Measurements from ENCODE around the gene KLF7. TPM values are rescaled to one million over a fixed set of nuclear protein-coding genes. Genes with fewer than 3 reads are reported as not detected.
"Not testable (repeated sequence)": the region's sequence is repeated elsewhere in the genome, so short reads cannot be mapped to it uniquely, and the experiment has no call there.

Gene KLF7
- total RNA-seq, 1 experiment from 2014 or later, result 32.2 TPM

DNA sequence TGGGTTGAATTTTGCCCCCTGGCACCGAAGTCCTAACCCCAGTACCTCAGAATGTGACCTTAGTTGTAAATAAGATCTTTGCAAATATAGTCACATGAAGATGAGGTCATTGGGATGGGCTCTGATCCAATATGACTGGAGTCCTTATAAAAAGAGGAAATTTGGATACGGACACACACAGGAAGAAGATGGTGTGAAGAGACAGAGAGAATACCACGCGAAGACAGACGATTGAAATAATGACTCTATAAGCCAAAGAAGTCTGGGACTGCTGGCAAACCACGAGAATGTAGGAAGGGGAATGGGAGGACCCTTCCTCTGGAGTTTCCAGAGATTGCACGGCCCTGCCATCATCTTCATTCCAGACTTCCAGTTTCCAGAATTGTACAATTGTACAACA, 127.9 kb downstream of the KLF7 start:
- H3K9me3 Mint-ChIP-seq, result peaks cover 9 to 11% of the 10 kb centered on the region in 2 experiments
- no peak overlapping the region for H3K27ac ChIP-seq (ENCODE audit: insufficient read length, low read depth, low read length)
- H3K36me3 Mint-ChIP-seq (ENCODE audit: insufficient read depth in 1 of 3, low read depth in 3 of 3), result peaks cover 6 to 17% (median 8%) of the 10 kb centered on the region in 3 experiments; a peak in 6 of 7 replicates
- no peak overlapping the region for H2BK20ac ChIP-seq (ENCODE audit: low read depth, low read length, poor library complexity, severe bottlenecking)
- H3K27me3 Mint-ChIP-seq (ENCODE audit: low read depth), result no peaks in the 10 kb centered on the region
- no peak overlapping the region for H3K9ac ChIP-seq (ENCODE audit: extremely low read depth, insufficient read length, low read length)
- peak overlapping the region in 2 of 3 experiments; percentile 89 to 97; a peak in 4 of 7 replicates for H3K27ac Mint-ChIP-seq
- WGBS (ENCODE audit: extremely low coverage, insufficient read length, low lambda C conversion rate), result no CpG with 5 or more reads among the region's 7 CpGs
- TF ChIP-seq, protein P1, sequence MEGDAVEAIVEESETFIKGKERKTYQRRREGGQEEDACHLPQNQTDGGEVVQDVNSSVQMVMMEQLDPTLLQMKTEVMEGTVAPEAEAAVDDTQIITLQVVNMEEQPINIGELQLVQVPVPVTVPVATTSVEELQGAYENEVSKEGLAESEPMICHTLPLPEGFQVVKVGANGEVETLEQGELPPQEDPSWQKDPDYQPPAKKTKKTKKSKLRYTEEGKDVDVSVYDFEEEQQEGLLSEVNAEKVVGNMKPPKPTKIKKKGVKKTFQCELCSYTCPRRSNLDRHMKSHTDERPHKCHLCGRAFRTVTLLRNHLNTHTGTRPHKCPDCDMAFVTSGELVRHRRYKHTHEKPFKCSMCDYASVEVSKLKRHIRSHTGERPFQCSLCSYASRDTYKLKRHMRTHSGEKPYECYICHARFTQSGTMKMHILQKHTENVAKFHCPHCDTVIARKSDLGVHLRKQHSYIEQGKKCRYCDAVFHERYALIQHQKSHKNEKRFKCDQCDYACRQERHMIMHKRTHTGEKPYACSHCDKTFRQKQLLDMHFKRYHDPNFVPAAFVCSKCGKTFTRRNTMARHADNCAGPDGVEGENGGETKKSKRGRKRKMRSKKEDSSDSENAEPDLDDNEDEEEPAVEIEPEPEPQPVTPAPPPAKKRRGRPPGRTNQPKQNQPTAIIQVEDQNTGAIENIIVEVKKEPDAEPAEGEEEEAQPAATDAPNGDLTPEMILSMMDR (conservative IDR thresholded peaks at IDR 0.05), result no peak
- no peaks in the 10 kb centered on the region for H3K23me2 ChIP-seq (ENCODE audit: insufficient read length, low read depth, low read length, poor library complexity, severe bottlenecking)
- no peak overlapping the region for H4K5ac ChIP-seq (ENCODE audit: insufficient read length, low read depth, low read length)
- H3K4me2 ChIP-seq (ENCODE audit: insufficient read depth, insufficient read length, low read length), result no peak overlapping the region
- H2BK15ac ChIP-seq (ENCODE audit: low read depth, low read length), result no peak overlapping the region
- peak overlapping the region; percentile 45 for H2BK12ac ChIP-seq (ENCODE audit: insufficient read length, low read depth, low read length)
- no peak overlapping the region for H2AFZ ChIP-seq (ENCODE audit: low read length)
- DNase-seq, result no peak
- no peaks in the 10 kb centered on the region for H3K79me2 ChIP-seq (ENCODE audit: insufficient read depth, low read length)
- no peak overlapping the region for H2BK5ac ChIP-seq (ENCODE audit: insufficient read length, low read length)
- peaks cover 54 to 60% of the 10 kb centered on the region in 2 experiments for H3K4me1 Mint-ChIP-seq
- peak overlapping the region; percentile 62 for H2BK120ac ChIP-seq (ENCODE audit: low read depth, low read length, poor library complexity, severe bottlenecking)
- no peak overlapping the region for H4K91ac ChIP-seq (ENCODE audit: insufficient read length, low read depth, low read length)
- no peak overlapping the region for H3K14ac ChIP-seq (ENCODE audit: insufficient read depth, low read length)
- H2AK5ac ChIP-seq (ENCODE audit: insufficient read length, low read length), result no peak overlapping the region
- no peak overlapping the region for H3K56ac ChIP-seq (ENCODE audit: insufficient read length, low read depth, low read length)
- H3K9me3 ChIP-seq (ENCODE audit: control insufficient read depth, low read depth, low read length), result no peaks in the 10 kb centered on the region
- no peak overlapping the region for H3K23ac ChIP-seq (ENCODE audit: insufficient read length, low read depth, low read length)
- no peak overlapping the region for H3K4ac ChIP-seq (ENCODE audit: low read depth, low read length)
- H3T11ph ChIP-seq (ENCODE audit: low read length), result no peak overlapping the region
- H3K4me3 Mint-ChIP-seq, result no peak overlapping the region
- no peaks in the 10 kb centered on the region for H4K20me1 ChIP-seq (ENCODE audit: control insufficient read depth, insufficient read depth, insufficient read length)
- H3K79me1 ChIP-seq (ENCODE audit: insufficient read depth, low read depth, low read length, poor library complexity, severe bottlenecking), result no peaks in the 10 kb centered on the region
- no peak overlapping the region for H4K8ac ChIP-seq (replicated peaks; ENCODE audit: insufficient read length, low read depth, low read length)
- H3K18ac ChIP-seq (ENCODE audit: insufficient read length, low read depth, low read length), result peak overlapping the region; percentile 8
- no peaks in the 10 kb centered on the region for H3K27me3 ChIP-seq (ENCODE audit: insufficient read depth, low read length)
- H3K4me1 ChIP-seq (ENCODE audit: insufficient read depth, low read length), result peaks cover 8% of the 10 kb centered on the region; the same call in 1 of the 2 replicates

DNA sequence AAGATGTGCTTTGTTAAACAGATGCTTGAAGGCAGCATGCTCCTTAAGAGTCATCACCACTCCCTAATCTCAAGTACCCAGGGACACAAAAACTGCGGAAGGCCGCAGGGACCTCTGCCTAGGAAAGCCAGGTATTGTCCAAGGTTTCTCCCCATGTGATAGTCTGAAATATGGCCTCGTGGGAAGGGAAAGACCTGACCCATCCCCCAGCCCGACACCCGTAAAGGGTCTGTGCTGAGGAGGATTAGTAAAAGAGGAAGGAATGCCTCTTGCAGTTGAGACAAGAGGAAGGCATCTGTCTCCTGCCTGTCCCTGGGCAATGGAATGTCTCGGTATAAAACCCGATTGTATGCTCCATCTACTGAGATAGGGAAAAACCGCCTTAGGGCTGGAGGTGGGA, 128.7 kb downstream of the KLF7 start:
- not testable (repeated sequence) for H3K23me2 ChIP-seq (ENCODE audit: insufficient read length, low read depth, low read length, poor library complexity, severe bottlenecking); H3K27me3 Mint-ChIP-seq (ENCODE audit: low read depth); H3K4ac ChIP-seq (ENCODE audit: low read depth, low read length); H4K20me1 ChIP-seq (ENCODE audit: control insufficient read depth, insufficient read depth, insufficient read length); H2BK12ac ChIP-seq (ENCODE audit: insufficient read length, low read depth, low read length); H4K8ac ChIP-seq (replicated peaks; ENCODE audit: insufficient read length, low read depth, low read length); H4K5ac ChIP-seq (ENCODE audit: insufficient read length, low read depth, low read length); H3K27ac ChIP-seq (ENCODE audit: insufficient read length, low read depth, low read length); H3T11ph ChIP-seq (ENCODE audit: low read length); DNase-seq; H3K56ac ChIP-seq (ENCODE audit: insufficient read length, low read depth, low read length); H2BK20ac ChIP-seq (ENCODE audit: low read depth, low read length, poor library complexity, severe bottlenecking); H3K23ac ChIP-seq (ENCODE audit: insufficient read length, low read depth, low read length); H2BK120ac ChIP-seq (ENCODE audit: low read depth, low read length, poor library complexity, severe bottlenecking); H3K9ac ChIP-seq (ENCODE audit: extremely low read depth, insufficient read length, low read length); H2BK5ac ChIP-seq (ENCODE audit: insufficient read length, low read length); H3K14ac ChIP-seq (ENCODE audit: insufficient read depth, low read length); H3K27me3 ChIP-seq (ENCODE audit: insufficient read depth, low read length); H2AK5ac ChIP-seq (ENCODE audit: insufficient read length, low read length); H3K79me2 ChIP-seq (ENCODE audit: insufficient read depth, low read length); H3K4me3 Mint-ChIP-seq; H3K4me2 ChIP-seq (ENCODE audit: insufficient read depth, insufficient read length, low read length); H3K4me1 ChIP-seq (ENCODE audit: insufficient read depth, low read length); H2AFZ ChIP-seq (ENCODE audit: low read length); H4K91ac ChIP-seq (ENCODE audit: insufficient read length, low read depth, low read length); H3K9me3 ChIP-seq (ENCODE audit: control insufficient read depth, low read depth, low read length); H3K18ac ChIP-seq (ENCODE audit: insufficient read length, low read depth, low read length); H2BK15ac ChIP-seq (ENCODE audit: low read depth, low read length); H3K79me1 ChIP-seq (ENCODE audit: insufficient read depth, low read depth, low read length, poor library complexity, severe bottlenecking)
- peaks cover 10 to 12% of the 10 kb centered on the region in 2 experiments for H3K9me3 Mint-ChIP-seq
- H3K27ac Mint-ChIP-seq, result peak overlapping the region in 2 of 3 experiments; percentile 90 to 93; a peak in 3 of 7 replicates
- peaks cover 51 to 54% of the 10 kb centered on the region in 2 experiments for H3K4me1 Mint-ChIP-seq
- peaks cover 7 to 19% (median 8%) of the 10 kb centered on the region in 3 experiments; a peak in 6 of 7 replicates for H3K36me3 Mint-ChIP-seq (ENCODE audit: insufficient read depth in 1 of 3, low read depth in 3 of 3)
- WGBS (ENCODE audit: extremely low coverage, insufficient read length, low lambda C conversion rate), result no CpG with 5 or more reads among the region's 8 CpGs
